Suprapubic skin (tissue), 3 donors: ENCODE data around the gene GPR161.

Experiments used
- EP300 ChIP-seq: sonication (generic); formaldehyde crosslinking; IDR thresholded peaks from one replicate; pipeline ENCODE4 v1.6.1; 2017; ENCODE audit warnings: antibody characterized with exemption
- TF ChIP-seq, protein P1 (sequence below), 2 donors: fragments of 200-600 bp in 1 of 2; fragments of 450-650 bp in 1 of 2; sonication (generic) in 1 of 2; IDR thresholded peaks; one replicate each; pipeline ENCODE4 v1.5.1; 2016 to 2019; ENCODE audit warnings: antibody characterized with exemption in 2 of 2, mild to moderate bottlenecking in 1 of 2, moderate library complexity in 1 of 2

GRCh38 chr1:168098534-168099320 is 38.0 kb downstream of the GPR161 start:
- TF ChIP-seq, protein P1, sequence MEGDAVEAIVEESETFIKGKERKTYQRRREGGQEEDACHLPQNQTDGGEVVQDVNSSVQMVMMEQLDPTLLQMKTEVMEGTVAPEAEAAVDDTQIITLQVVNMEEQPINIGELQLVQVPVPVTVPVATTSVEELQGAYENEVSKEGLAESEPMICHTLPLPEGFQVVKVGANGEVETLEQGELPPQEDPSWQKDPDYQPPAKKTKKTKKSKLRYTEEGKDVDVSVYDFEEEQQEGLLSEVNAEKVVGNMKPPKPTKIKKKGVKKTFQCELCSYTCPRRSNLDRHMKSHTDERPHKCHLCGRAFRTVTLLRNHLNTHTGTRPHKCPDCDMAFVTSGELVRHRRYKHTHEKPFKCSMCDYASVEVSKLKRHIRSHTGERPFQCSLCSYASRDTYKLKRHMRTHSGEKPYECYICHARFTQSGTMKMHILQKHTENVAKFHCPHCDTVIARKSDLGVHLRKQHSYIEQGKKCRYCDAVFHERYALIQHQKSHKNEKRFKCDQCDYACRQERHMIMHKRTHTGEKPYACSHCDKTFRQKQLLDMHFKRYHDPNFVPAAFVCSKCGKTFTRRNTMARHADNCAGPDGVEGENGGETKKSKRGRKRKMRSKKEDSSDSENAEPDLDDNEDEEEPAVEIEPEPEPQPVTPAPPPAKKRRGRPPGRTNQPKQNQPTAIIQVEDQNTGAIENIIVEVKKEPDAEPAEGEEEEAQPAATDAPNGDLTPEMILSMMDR (IDR thresholded peaks at IDR 0.05) = no peak
- TF ChIP-seq EP300 = no peak
